Measurements from ENCODE around the gene CPE.

The CPE gene

DNA sequence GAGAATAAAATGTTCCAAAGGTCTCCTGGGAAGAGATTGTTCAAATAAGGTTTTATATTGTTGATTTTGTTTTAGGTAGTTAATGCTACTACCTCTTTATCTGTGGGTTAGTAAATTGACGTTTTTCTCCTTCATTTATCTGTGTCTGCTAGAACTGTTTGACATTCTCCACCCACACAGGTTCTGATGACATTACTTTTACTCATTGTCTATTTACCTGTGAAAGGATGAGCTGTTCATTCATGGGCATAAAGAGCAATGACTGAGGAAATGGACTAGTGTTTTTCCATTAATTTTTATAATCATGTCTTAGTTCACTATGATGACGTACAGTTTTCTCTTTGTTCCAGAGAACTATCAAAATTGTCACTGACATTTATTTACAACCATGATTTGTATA is 75.6 kb downstream of the CPE start:
- H3K4me3 ChIP-seq = no peak overlapping the region
- H3K27ac ChIP-seq = no peak overlapping the region
- TF ChIP-seq, protein P1, sequence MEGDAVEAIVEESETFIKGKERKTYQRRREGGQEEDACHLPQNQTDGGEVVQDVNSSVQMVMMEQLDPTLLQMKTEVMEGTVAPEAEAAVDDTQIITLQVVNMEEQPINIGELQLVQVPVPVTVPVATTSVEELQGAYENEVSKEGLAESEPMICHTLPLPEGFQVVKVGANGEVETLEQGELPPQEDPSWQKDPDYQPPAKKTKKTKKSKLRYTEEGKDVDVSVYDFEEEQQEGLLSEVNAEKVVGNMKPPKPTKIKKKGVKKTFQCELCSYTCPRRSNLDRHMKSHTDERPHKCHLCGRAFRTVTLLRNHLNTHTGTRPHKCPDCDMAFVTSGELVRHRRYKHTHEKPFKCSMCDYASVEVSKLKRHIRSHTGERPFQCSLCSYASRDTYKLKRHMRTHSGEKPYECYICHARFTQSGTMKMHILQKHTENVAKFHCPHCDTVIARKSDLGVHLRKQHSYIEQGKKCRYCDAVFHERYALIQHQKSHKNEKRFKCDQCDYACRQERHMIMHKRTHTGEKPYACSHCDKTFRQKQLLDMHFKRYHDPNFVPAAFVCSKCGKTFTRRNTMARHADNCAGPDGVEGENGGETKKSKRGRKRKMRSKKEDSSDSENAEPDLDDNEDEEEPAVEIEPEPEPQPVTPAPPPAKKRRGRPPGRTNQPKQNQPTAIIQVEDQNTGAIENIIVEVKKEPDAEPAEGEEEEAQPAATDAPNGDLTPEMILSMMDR (IDR thresholded peaks at IDR 0.05) = no peak
- no peak for DNase-seq (ENCODE audit: low spot score)

DNA sequence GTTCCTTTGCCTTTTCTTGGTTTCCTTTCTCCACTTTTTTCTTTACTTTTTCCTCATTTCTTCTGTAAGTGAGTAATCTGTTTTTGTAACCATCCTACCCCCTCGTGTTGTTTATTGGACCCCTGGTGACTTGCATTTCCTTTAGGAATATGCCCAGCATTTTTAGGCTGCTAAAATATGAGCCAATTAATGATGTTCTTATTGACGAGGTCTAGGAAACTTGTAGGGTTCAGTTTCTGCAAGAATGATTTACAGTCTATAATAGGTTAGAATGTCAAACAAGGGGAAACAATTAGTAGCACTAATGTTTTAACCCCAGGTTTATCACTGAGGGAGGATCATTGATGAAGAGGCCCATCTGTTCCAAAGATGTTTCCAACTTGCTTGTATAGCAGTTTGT is 79.0 kb downstream of the CPE start:
- DNase-seq (ENCODE audit: low spot score) = no peak
- no peak overlapping the region for H3K4me3 ChIP-seq
- TF ChIP-seq, protein P1 (IDR thresholded peaks at IDR 0.05) = no peak
- H3K27ac ChIP-seq = no peak overlapping the region

DNA sequence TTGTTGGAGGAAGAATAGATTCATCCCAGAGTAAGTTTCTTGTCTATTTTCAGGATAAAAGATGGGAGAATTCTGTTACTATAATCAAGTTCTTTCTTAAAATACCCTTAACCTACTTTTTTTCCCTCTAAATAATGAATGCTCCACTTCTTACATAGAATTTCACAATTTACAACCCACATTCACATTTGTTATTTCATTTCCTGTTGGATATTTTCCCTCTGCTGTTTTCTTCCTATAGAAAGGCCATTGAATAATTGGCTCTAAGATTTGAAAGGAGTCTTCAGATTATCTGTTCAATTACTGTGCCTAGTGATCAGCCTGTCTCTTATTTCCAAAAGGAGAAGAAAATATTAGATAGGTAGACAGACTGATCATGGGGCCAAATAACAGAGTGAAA is 79.7 kb downstream of the CPE start:
- DNase-seq (ENCODE audit: low spot score) = no peak
- Histone ChIP-seq H3K4me3 (no peak overlapping the region), H3K27ac (no peak overlapping the region)
- TF ChIP-seq, protein P1 (IDR thresholded peaks at IDR 0.05) = no peak

DNA sequence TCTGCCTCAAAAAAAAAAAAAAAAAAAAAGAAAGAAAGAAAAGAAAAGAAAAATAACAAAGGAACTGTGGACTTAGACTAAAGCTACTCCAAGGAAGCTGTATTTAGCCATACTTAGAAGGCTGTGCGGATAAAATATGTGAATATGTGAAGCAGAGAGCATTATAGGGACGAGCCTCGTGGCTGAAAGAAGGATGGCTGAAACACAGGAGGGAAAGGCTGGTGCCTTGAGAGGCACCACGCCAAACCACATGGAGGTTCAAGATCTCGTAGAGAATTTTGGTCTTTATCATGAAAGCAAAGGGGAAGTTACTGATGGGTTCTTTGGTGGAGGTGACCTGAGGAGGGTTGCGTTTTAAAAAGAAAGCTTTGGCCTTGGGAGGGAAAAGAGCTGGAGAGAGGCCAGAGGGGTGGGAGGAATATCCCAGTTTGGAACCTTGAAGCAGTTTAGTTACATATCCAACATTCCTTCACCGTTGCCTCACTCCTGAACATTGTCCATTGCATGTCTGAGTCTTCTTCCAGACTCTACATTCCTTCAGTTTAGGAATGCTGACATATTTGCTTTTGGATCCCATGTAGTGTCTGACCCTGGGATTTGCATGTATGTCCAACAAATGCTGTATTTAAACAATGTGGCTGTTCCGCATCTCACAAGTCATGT is 82.5 kb downstream of the CPE start:
- H3K27ac ChIP-seq = peak overlapping the region in 1 of 2 donors; percentile 29
- H3K4me3 ChIP-seq = peak overlapping the region; percentile 46
- TF ChIP-seq, protein P1 (IDR thresholded peaks at IDR 0.05) = no peak
- DNase-seq (ENCODE audit: low spot score) = no peak

DNA sequence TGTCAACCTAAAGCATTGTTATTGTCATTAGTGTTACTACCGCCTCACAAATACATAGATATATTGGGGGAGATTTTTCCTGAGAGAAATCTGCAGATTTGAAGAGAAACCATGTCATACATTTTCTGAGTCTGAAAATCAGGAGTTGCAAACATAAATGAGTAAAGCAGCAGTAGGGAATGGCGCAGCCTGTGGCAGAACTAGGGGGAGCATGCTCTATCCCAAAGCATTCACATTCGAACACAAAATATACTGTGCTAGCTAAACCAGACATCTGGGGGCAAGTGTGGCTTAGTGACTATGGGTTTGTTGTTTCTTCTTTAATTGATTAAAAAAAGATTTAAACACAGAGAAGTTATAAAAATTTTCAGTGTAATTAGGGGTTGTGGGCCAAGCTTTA is 83.2 kb downstream of the CPE start:
- Histone ChIP-seq H3K27ac (no peak overlapping the region), H3K4me3 (no peak overlapping the region)
- TF ChIP-seq, protein P1 (IDR thresholded peaks at IDR 0.05) = no peak
- no peak for DNase-seq (ENCODE audit: low spot score)

DNA sequence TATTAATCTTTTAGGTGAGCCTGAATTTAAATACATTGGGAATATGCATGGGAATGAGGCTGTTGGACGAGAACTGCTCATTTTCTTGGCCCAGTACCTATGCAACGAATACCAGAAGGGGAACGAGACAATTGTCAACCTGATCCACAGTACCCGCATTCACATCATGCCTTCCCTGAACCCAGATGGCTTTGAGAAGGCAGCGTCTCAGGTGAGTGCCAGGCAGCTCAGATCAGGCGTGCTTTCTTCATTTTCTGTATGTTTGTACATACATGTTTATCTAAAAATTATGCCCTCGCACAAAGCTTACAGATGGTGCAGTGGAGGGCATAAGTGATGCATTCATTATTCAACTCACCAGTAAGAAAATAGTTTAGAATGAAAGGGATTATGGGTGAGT is 85.6 kb downstream of the CPE start:
- DNase-seq (ENCODE audit: low spot score) = no peak
- Histone ChIP-seq H3K4me3 (no peak overlapping the region), H3K27ac (no peak overlapping the region)
- TF ChIP-seq, protein P1 (IDR thresholded peaks at IDR 0.05) = no peak

DNA sequence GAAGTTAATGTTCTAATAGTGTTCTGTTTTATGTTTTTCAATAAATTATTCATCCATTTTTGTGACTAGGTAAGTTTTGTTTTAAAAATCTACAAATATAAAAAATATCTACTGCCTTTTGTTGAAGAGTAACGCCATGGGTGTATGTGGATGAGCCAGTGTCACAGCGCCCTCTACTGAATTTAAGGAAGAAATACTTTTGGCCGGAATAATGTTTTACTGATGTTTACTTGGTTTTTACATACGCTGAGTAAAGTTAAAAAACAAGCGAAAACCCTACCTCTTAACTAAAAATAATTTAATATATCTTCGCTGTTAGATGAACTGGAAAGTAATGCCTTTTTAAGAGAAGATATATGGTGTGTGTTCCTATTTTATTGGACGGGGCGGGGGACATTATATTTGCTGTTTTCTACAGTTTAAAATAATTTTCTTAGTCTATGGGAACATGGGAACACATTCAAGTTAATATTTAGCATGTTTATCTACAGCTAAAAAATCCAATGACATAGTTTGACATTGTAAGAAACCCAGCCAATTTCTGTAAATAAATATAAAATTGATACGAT is 86.1 kb downstream of the CPE start:
- TF ChIP-seq, protein P1 (IDR thresholded peaks at IDR 0.05) = peak; percentile 53
- no peak for DNase-seq (ENCODE audit: low spot score)
- Histone ChIP-seq H3K4me3 (no peak overlapping the region), H3K27ac (no peak overlapping the region)
